Retina (tissue), 1 donor: ENCODE measurements around the gene CLDN9.
A peak's percentile ranks its signal among the peaks of the same experiment; 100 is the strongest.

Experiments used
- DNase-seq: peaks from one replicate; pipeline ENCODE4 v3.0.0-alpha.2; 2016

Gene CLDN9

DNA sequence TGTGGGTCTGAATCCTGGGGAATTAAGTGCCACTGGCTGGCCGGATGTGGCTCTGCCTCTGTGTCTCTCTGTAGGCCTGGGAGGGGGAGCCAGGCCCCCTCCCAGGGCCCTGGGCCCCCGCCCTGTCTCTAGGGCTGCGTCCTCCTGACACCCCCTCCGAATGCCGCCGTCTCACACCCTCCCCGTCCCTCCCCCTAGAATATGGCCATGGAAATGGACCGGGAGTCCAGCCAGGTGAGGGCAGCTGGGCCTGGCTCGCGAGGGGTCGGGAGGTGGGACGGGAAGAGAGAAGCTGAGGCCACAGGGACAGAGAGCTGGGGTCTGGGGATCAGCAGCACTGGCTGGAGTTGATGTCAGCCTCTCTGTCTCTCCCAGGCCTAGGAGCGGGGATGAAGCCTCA is 16.4 kb upstream of the CLDN9 start:
- DNase-seq = no peak

DNA sequence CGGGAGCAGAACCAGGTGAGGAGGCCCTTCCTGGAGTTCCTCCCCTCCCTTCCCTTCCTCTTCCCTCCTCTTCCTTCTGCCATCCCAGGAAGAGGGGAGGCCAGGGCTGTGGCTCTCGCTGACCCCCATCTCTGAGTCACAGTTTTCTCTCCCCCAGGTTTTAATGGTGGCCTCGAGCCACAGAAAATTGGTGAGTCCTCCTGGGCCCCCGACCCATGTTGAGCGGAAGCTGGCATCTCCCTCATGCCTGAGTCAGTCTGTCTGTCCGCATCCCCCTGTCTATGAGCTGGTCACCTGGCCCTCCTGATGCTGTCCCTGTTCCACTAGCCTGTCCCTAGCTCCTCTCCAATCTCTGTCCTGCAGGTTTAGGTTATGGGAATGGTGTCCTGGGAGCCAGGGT is 12.8 kb upstream of the CLDN9 start:
- no peak for DNase-seq

DNA sequence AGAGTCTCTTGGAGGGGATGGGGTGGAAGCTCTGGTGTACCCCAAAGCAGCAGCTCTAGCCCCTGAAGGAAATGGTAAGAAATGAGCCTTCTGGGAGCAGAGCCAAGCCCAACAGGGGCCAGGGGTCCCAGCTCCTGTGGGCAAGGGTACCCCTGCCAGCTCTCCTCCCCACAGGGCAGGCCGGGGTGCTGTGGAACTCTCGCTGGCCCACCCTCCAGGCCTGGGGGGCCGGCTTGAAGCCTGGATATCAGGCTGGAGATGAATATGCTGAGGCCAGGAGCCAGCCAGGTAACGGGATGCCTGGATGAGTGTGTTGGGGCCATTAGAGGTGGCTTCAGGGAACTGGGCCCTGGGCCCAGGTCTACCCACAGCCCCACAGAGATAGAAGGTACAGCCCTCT is 12.2 kb upstream of the CLDN9 start:
- DNase-seq = no peak

DNA sequence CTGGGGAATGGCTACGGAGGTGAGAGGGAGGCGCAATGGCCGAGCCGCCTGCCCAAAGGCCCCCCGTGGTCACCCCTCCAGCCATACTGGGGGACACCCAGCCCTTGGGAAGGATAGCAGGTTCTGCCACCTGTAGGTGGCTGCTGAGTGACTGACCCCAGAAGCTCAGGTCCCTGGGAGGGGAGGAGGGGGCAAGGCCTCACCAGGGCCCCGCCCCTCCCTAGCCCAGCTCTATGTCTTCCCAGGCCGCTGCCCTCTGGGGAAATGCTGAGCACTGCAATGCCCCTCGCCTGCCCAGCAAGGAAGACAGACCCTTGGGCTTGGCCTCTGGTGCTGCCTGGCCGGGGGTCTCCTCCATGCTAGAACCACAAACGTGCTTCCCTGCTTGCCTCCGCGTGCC is 11.4 kb upstream of the CLDN9 start:
- no peak for DNase-seq

DNA sequence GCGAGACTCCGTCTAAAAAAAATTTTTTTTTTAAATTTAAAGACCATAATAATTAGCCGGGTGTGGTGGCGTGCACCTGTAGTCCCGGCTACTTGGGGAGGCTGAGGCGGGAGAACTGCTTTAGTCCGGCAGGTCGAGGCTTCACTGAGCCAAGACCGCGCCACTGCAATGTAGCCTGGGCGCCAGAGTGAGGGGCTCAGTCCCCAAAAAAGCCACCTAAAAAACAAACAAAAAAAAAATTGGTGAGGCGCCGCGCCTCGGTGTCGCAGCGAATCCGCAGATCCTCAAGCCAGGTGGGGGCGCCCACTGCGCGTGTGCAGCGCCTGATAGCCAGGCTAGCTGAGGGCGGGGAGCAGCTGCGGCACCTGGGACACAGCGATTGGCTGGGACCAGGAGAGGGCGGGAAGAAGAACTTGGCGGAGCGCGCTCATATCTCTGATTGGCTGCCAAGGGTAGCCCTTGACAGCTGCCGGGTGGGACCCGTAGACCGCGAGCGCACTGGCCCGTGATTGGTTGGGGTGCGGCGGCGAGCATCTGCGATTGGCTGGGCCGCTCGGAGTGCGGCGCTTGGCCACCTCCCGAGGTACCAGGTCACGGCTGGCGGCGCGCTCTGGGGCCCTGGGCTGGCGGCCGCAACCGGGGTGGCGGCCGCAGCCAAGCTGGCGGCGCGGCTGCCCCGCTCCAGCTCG is 9.0 kb upstream of the CLDN9 start:
- DNase-seq = peak; percentile 97

DNA sequence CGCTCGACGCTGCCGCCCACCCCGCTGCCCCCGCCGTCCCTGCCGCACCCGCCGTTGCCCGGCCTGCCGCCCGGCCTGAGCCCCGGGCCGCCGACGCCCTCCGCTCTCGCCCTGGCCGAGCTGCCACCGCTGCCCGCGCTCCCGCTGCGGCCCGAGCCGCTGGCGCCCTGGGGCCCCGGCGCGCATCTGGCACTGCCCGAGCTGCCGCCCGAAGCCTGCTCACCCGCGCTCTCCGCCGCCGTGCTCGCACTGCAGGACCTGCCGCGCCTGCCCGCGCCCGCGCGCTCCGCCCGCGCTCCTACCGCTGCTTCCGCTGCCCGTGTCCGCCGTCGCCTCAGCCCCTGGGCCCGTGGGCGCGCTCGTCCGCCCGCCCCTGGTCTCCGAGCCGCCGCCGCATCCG is 8.4 kb upstream of the CLDN9 start:
- no peak for DNase-seq

DNA sequence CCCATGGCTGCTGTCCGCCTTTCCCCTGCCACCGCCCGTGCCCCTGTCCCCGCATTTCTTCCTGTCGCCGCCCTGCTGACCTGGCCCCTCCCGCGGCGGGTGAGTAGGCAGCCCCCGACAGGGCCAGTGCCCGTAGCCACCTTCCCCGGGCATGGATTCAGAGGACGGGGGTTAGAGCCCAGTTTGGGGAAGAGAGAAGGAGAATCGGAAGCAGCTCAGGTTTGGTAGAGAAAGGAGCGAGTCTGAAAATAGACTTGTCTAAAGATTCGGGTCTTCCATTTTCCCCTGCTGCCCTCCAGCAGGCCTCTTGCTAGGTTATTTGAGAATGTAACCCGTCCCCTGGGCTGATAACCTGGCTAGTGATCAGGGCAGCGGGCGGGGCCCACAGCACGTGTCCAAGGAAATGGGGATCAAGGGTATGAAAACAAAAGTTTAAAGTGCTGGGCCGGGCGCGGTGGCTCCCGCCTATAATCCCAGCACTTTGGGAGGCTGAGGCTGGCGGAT is 7.9 kb upstream of the CLDN9 start:
- no peak for DNase-seq

DNA sequence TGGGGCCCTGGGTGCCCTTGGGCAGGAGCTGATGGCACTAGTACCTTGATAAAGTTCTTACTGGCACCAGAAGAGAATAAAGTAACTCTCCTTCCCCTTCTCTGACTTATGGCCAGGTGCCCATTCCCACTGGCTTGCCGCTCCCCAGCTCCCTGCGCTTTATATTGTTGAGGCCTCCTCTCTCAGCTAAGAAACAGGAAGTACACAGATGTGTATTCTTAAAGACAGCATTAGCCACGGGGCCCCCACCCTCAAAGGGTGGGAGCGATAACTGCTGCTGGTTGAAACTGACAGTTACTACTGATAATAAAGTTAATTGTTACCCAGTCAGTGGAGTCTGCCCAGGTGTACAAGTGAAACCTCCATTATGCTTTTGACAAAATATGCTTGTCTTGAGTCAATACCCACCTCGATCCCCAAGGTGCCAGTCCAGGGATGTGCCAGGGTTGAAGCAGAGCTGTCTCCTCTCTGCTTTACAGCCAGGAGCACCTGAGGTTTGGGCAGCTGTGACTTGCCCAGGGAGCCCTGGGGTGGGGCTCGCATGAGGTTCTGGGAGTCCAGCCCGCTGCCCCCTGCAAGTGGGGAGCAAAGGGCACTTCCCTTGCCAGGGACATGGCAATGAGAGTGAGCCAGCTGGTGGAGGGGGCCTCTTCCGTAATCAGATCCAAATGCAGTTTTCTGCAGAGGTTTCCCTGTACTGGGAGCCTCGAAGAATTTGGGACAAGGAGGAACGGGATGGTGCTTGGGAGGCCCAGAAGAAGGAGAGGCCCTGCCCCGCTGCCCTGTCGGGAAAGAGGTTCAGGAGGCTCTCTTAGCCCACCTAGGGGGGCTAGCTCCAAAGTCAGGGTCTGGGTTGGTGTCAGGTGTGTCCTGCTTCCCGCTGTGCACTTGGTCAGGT is 5.4 kb upstream of the CLDN9 start:
- no peak for DNase-seq

DNA sequence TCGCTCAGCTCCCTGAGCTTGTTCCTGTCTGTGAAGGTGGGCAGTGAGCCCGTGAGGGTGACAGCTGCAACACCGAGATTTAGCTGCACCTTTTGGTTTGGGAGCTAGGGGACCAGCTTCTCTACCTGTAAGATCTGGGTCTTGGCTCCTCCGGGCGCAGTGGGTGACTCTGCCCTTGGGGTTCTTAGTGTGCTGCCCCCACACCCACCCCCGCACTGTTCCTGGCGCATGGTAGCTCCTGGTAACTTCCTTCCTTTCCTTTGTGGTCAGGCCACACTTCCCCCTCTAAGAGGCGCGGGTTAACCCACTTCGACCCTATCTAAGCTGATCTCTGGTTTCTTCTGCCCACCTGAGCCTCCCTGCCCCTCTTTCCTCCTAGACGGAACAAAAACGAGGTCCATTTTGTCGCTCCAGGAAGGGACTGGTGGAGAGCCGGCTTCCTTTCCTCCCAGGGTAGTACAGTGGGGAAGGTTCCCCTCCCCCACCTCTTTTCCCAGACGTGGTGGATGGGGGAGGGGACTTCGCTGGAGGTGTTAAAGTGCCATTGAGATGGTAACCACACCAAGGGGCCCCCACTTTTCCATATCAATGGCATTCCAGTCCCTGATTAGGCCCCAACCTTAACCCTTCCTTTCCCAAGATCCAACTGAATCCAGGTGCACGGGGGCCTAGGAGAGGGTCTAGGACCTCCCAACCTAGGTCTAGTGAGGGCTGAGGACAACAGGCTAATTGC is 4.6 kb upstream of the CLDN9 start:
- DNase-seq = no peak

DNA sequence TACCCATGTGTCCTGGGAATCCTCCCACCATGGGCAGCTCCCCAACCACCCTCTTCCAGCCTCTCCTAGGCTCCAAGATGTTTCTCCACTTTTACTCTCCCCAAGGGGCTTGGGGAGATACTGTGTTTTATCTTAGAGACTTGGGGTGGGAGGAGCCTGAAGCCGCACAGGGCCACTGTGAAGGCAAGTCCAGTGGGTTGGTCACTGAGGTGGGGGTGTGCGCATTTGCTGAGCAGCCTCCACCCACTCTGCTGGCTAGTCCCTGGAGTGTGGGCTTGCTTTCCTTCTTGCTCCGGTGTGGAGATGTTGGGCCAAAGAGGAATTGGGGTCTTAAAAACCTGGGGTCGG is 4.1 kb upstream of the CLDN9 start:
- DNase-seq = no peak

DNA sequence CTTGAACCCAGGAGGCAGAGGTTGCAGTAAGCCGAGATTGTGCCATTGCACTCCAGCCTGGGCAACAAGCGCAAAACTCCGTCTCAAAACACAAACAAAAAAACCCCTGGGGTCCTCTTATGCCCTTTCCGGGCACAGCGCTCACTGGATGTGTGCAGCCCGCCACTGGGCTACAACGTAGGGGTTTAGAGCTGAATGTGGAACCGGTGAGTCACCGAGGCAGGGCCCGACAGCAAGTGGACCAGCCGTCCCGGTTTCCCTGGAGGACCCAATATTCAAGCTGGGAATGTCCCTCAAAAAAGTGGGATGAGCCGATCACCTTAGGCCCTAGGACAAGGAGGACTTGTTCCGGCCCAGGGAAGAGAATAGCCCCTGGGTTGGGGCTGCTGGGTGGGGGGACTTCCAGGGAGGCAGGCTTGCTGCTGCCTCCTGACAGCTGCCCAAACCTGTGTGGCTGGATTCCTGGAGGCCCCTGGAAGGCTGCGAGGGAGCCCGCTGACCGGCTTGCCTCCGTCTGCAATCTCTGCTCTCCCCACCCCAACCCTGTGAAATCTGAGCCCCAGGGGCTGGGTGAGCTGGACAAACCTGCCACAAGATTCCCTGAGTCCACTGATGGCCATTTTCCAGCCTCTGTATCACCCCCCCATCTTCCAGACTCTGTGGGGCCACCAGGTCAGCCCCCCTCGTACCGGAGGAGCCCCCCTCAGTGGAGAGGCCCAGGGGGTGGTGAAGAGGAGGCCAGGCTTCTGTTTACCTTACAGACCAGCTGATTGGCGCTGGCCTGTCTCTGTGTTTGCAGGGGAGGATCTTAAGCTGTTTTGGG is 2.9 kb upstream of the CLDN9 start:
- DNase-seq = peak; percentile 15

DNA sequence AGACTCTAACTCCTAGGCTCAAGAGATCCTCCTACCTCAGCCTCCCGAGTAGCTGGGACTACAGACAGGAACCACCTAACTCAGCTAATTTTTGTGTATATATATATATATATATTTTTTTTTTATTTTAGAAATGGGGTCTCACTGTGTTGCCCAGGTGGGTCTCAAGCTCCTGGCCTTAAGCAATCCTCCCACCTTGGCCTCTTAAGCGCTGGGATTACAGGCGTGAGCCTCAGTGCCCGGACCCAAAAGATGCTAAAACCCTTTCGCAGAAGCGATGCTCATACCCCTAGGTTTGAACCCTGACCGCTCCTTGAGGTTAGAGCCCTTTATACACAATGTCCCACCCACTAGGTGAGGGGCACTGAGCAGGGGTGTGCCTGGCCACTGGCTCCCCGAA is 2.2 kb upstream of the CLDN9 start:
- no peak for DNase-seq

DNA sequence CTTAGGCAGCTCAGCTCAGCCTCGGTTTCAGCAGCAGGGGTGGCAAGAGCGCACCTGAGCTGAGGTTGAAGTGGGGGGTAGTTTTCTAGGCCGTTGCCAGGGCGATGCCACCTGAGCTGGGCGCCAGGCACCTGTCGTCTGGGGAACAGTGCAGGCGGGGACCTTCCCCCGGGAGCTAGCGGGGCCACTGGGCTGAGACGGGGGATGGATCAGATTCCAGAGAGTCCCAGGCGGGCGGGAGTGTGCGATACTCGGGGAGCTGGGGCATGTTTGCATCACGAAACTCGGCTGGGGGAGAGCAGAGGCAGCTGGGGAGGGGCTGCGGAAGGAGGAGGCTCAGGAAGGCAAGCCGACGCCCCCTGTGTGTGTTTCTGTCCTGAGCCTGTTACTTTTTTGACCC is 477 bp upstream of the CLDN9 start:
- no peak for DNase-seq

DNA sequence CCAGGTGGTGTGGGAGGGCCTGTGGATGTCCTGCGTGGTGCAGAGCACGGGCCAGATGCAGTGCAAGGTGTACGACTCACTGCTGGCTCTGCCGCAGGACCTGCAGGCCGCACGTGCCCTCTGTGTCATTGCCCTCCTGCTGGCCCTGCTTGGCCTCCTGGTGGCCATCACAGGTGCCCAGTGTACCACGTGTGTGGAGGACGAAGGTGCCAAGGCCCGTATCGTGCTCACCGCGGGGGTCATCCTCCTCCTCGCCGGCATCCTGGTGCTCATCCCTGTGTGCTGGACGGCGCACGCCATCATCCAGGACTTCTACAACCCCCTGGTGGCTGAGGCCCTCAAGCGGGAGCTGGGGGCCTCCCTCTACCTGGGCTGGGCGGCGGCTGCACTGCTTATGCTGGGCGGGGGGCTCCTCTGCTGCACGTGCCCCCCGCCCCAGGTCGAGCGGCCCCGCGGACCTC is 798 bp downstream of the CLDN9 start:
- DNase-seq = no peak

DNA sequence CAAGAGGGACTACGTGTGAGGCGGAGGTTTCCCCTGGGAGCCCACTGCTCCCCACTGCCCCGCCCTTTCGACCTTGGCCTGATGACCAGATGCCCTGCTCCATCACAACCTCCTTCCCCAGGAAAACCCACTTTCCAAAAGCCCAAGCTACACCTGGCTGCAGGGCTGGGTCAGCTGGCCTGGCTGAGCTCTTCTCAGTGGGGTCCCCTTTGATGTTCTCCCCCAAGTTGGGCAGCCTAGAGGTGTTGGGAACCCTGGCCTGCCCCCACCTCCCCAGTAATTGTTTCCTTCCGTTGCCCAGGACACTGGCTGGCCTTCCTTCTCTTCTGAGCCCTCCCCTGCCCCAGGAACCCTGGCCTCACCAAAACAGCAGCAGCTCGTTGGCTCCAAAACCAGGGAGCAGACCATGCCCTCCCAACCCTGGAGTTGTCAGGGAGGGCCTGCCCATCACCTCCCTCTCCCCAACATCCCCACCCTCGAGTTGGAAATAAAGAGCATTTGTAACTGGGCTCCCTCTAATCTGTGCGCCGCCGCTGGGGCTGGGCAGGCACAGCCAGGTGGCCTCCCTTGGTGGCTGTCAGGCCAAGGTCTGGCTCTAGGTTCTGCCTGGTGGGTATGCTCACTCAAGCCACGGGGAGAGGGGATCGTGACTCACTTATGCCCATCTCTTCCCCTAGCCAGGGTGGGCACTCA is 1.4 kb downstream of the CLDN9 start:
- no peak for DNase-seq

DNA sequence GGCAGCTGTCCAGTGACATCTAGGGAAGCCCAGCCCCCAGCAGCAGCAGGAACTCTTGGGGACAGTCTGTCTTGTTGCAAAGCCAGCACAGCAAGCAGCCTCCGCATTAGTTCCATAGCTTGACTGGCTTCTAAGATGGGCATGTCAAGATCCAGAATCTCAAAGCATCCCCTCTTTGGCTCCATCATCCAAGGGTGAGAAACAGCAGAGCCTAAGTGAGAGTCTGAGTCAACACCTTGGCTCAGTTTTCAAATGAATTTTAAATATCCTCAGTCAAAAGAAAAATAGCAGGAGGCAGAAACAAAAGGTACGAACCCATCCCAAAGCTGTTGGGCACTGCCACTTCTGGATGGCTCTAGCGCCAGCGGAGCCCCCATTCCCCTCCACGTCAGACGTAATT is 2.2 kb downstream of the CLDN9 start:
- no peak for DNase-seq

DNA sequence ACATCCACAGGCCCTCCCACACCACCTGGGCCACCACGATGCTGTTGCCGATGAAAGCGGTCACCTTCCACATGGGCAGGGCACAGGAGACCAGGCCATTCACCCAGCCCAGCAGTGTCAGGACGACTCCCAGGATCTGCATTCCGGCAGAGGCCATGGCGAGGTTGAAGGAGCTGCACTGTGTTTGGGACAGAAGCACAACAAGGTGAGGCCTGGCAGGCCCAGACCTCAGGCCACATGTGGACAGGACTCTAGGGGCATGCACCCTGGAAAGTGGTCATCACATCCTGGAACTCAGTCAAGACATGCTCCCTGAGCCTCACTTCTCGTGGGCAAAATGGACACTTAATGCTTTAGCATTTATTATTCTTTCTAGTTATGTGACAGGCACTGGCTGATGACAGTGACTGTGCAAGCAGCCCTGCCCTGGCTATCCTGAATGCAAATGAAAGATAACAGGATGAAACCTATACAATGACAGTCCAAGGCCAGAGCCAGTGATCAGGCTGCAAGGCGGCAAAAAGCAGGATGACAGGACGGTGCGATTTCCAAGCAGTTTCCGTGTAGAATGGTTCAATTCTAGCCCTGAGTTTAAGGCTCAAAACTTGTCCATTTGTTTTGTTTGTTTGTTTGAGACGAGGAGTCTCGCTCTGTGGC is 3.3 kb downstream of the CLDN9 start:
- no peak for DNase-seq

DNA sequence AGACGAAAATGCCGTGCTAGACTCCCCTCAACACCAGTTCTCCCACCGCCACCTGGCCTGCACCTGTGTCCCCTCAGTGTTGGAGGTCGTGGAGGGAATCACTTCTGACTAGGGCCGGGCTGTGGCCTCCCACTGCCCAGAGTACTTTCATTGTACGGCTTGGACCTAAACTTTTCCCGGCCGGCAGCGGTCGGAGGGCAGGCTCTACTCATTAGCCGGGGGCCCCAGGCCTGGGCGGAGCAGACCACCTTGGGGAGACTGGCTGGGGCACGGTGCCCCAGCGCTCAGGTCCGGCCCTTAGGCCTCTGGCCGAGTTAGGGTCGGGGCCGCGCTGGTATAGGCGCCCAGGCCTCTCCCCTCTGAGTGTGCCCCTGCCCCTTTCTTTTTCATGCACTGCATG is 4.6 kb downstream of the CLDN9 start:
- no peak for DNase-seq

DNA sequence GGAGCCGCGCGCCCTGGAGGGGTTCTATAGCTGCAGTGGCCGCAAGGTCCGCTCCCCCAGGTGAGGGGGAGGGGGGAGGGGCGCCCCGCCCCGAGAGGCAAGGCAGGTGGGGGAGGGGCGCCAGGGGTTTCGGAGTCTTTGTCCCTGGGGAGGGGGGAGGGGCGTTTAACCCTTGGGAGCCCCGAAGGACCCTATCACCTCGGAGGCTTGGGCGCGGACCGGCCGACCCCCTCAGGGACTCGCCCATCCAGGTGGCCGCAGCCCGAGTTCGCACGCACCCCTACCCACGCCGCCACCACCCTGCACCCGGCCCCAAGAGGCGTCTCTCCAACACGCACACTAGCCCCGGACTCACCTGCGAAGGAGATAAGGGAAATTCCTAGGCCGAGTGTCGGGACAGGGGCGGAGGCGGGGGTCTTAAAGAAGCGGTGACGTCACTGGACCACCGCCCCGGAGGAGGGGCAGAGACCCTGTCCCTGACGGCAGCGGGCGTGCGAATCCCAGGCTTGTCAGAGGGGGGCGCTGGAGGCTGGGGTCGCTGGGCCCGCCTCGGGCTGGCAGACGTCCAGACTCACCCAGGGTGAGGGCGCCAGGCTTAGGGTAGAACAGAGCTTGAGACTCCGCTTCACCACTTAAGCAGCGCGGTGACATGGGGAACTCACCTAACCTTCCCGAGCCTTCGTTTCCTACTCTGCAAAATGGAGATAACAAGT is 5.2 kb downstream of the CLDN9 start, which contains the start of gene CLDN6:
Gene CLDN6, minus strand, starts transcription at position 390 of the 713 bp plus-strand sequence. CDS start 2,162 bp downstream, outside the sequence.
- peak; percentile 61 for DNase-seq

DNA sequence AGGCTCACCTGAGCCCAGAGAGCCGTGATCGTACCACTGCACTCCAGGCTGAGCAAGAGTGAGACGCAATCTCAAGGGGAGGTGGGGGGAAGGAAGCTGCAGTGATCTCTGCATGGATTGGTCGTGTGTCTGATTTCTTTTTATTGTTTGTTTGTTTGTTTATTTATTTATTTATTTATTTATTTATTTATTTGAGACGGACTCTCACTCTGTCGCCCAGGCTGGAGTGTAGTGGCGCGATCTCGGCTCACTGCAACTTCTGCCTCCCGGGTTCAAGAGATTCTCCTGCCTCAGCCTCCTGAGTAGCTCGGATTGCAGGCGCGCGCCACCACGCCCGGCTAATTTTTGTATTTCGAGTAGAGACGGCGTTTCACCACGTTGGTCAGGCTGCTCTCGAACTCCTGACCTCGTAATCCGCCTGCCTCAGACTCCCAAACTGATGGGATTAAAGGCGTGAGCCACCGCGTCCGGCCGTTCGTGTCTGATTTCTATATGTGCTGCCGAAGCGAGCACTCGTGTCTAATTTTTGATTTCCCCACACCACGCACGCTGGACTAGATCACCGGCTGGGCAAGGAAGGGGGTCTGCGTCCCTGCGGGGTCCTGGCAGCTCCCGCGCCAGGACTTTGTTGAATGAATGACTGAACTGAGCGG is 7.0 kb downstream of the CLDN9 start:
- no peak for DNase-seq
